ENCODE data around the gene VTN. TPM values are rescaled to one million over a fixed set of nuclear protein-coding genes. Genes with fewer than 3 reads are reported as not detected.

The VTN gene
- total RNA-seq, 1 donor from 2014 or later: 0.50 TPM

Other genes starting within 250 kb of the VTN start
- 60.5 and 61.8 TPM in 2 replicates for gene TMEM97, start 51.1 kb downstream of the VTN start, total RNA-seq
- 21.1 and 24.1 TPM in 2 replicates for gene IFT20, start 34.8 kb downstream of the VTN start, total RNA-seq
- 31.3 and 32.3 TPM in 2 replicates for gene TNFAIP1, start 34.5 kb downstream of the VTN start, total RNA-seq
- 89.7 and 93.2 TPM in 2 replicates for gene POLDIP2, start 12.8 kb downstream of the VTN start, total RNA-seq
- not detected in 2 replicates for gene SEBOX, start 5.1 kb downstream of the VTN start, total RNA-seq
- 35.0 and 35.9 TPM in 2 replicates for gene SARM1, start 1.4 kb upstream of the VTN start, total RNA-seq
- 5.3 and 6.9 TPM in 2 replicates for gene SLC46A1, start 35.9 kb upstream of the VTN start, total RNA-seq
- not detected in 2 replicates for gene SLC13A2, start 103.3 kb upstream of the VTN start, total RNA-seq
- gene FOXN1, start 136.0 kb upstream of the VTN start, total RNA-seq: not detected in 2 replicates
- 55.3 and 63.9 TPM in 2 replicates for gene UNC119, start 182.3 kb upstream of the VTN start, total RNA-seq
- 65.1 and 70.9 TPM in 2 replicates for gene PIGS, start 201.2 kb upstream of the VTN start, total RNA-seq
- gene ALDOC, start 206.6 kb upstream of the VTN start, total RNA-seq: 95.0 and 95.7 TPM in 2 replicates
- gene SPAG5, start 228.7 kb upstream of the VTN start, total RNA-seq: 92.5 and 98.8 TPM in 2 replicates
- 35.2 and 37.9 TPM in 2 replicates for gene RSKR, start 243.9 kb upstream of the VTN start, total RNA-seq

All from activated T-helper 2 cell treated with anti-CD3 and anti-CD28 coated beads, Interferon-gamma antibody, Interleukin-2, Interleukin-4, amounts not matched to agents 10 μg/mL and 5 μg/mL and 100 μg/mL, durations not matched to agents 14 hours and 24 hours and 36 hours (primary cell).